ENCODE results near the gene CIAO1. TPM values are rescaled to one million over a fixed set of nuclear protein-coding genes. Genes with fewer than 3 reads are reported as not detected.

The CIAO1 gene
- total RNA-seq, 4 donors from 2014 or later = 83.8 to 149 (median 119) TPM

GRCh38 chr2:96264656-96265348, 1.2 kb upstream of the CIAO1 start:
- H3K36me3 ChIP-seq = peaks cover 10 to 13% of the 10 kb centered on the region in 2 donors
- intact Hi-C loops (cut with DNase I) = loop anchor here (2.0 to 10.0 kb wide), 3 partner anchors 56 to 1100 kb away; partner anchors contain the start of genes DUSP2, STARD7 and ZNF2

DNA sequence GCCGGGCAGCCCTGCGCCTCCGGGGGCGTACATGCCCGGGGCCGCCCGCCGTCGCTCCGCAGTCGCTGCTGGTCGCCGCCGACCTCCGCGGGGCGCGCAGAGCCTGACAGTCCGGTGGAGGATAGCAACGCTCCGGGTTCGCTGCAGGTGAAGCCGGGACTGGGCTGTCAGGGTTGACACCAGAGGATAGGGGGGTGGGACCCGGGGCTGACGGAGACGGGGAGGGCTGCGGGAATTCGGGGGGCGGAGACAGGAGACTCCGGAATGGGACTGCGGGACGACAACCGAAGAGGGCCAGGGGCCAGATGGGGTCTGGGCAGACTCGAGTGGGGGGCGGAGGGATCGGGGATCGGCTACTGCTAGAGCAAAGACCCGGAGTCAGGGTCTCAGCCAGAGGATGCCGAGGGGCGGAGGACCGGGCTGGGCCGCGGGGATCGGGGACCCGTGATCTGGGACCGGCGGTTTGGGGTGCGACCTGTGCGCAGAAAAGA, 631 bp upstream of the CIAO1 start:
- Histone ChIP-seq H3K36me3 (peaks cover 10 to 13% of the 10 kb centered on the region in 2 donors), H3K27ac (peak overlapping the region; percentile 40 to 83 (median 75)), H3K4me1 (peaks cover 31 to 40% of the 10 kb centered on the region in 2 donors), H3K9me3 (no peaks in the 10 kb centered on the region), H3K4me3 (replicated peaks in 1 of 3) (peak overlapping the region; percentile 82 to 89 (median 83)), H3K27me3 (no peaks in the 10 kb centered on the region)
- peak; percentile 47 to 63 for DNase-seq
- intact Hi-C loops (cut with DNase I) = loop anchor here (2.0 to 10.0 kb wide), 3 partner anchors 57 to 1101 kb away; partner anchors contain the start of genes DUSP2, STARD7 and ZNF2
- WGBS, 2 donors = 0 to 3% methylated on average over 1 to 16 of the region's 49 CpGs
- TF ChIP-seq, protein P1, sequence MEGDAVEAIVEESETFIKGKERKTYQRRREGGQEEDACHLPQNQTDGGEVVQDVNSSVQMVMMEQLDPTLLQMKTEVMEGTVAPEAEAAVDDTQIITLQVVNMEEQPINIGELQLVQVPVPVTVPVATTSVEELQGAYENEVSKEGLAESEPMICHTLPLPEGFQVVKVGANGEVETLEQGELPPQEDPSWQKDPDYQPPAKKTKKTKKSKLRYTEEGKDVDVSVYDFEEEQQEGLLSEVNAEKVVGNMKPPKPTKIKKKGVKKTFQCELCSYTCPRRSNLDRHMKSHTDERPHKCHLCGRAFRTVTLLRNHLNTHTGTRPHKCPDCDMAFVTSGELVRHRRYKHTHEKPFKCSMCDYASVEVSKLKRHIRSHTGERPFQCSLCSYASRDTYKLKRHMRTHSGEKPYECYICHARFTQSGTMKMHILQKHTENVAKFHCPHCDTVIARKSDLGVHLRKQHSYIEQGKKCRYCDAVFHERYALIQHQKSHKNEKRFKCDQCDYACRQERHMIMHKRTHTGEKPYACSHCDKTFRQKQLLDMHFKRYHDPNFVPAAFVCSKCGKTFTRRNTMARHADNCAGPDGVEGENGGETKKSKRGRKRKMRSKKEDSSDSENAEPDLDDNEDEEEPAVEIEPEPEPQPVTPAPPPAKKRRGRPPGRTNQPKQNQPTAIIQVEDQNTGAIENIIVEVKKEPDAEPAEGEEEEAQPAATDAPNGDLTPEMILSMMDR (IDR thresholded peaks at IDR 0.05) = no peak
- no peak for TF ChIP-seq POLR2A (IDR thresholded peaks at IDR 0.05)

More at GRCh38 chr2:96264656-96265348, 1.2 kb upstream of the CIAO1 start:
- DNase-seq = peak; percentile 27 to 34
- 47 to 51% methylated on average over 10 to 11 of the region's 33 CpGs for WGBS, 2 donors
- peaks cover 37 to 46% of the 10 kb centered on the region in 2 donors for H3K4me1 ChIP-seq
- H3K4me3 ChIP-seq (replicated peaks in 1 of 3) = peak overlapping the region; percentile 82 to 89 (median 83)
- TF ChIP-seq, protein P1 (IDR thresholded peaks at IDR 0.05) = peak in 1 of 6 experiments; percentile 19
- TF ChIP-seq POLR2A (IDR thresholded peaks at IDR 0.05) = no peak
- no peaks in the 10 kb centered on the region for H3K27me3 ChIP-seq
- H3K9me3 ChIP-seq = no peaks in the 10 kb centered on the region
- peak overlapping the region in 1 of 3 donors; percentile 83 for H3K27ac ChIP-seq

- 77 to 79% methylated on average over 12 of the region's 12 CpGs for WGBS, 2 donors
- no peaks in the 10 kb centered on the region for H3K9me3 ChIP-seq
- H3K27ac ChIP-seq = no peak overlapping the region
- peak; percentile 21 to 31 for DNase-seq
- H3K36me3 ChIP-seq = peaks cover 13 to 26% of the 10 kb centered on the region in 2 donors
- H3K4me1 ChIP-seq = peaks cover 22 to 26% of the 10 kb centered on the region in 2 donors
- H3K4me3 ChIP-seq (replicated peaks in 1 of 3) = no peak overlapping the region
- intact Hi-C loops (cut with DNase I) = loop anchor here (2.0 to 10.0 kb wide), 3 partner anchors 37 to 1103 kb away; partner anchors contain the start of genes DUSP2, SNRNP200 and ZNF2
- TF ChIP-seq, protein P1 (IDR thresholded peaks at IDR 0.05) = peak in 2 of 6 experiments; percentile 10 to 16
- TF ChIP-seq POLR2A (IDR thresholded peaks at IDR 0.05) = no peak
- H3K27me3 ChIP-seq = no peaks in the 10 kb centered on the region
Observed at GRCh38 chr2:96267159-96267971, 1.3 kb downstream of the CIAO1 start.

DNA sequence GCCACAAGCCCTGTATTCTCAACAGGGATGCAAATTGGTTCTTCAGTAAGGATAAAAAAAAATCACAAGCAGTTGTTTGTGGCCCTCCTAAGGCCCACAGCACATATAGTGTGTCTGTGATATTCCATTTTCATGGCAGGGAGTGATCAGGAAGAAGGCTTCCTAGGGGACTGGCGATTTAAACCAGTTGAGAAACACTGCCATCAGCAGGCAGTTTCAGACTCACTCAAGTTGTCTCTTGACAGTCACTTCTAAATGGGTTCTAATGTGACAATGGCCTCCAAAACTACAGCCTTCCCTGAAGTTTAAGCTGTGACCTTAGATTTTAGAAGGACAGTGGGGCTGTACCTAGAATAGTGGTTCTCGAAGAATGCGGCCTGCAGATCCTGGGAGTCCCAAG, 6.0 kb downstream of the CIAO1 start:
- peaks cover 43 to 70% of the 10 kb centered on the region in 2 donors for H3K36me3 ChIP-seq
- H3K27me3 ChIP-seq = no peaks in the 10 kb centered on the region

More for the DNA sequence above, 6.0 kb downstream of the CIAO1 start:
- peaks cover 3 to 8% of the 10 kb centered on the region in 2 donors for H3K4me1 ChIP-seq
- no peak for DNase-seq
- intact Hi-C loops (cut with DNase I) = no loop called here
- WGBS, 2 donors = 84 to 90% methylated on average over 3 of the region's 3 CpGs
- no peaks in the 10 kb centered on the region for H3K9me3 ChIP-seq
- no peak overlapping the region for H3K4me3 ChIP-seq (replicated peaks in 1 of 3)
- no peak overlapping the region for H3K27ac ChIP-seq
- no peak for TF ChIP-seq POLR2A (IDR thresholded peaks at IDR 0.05)
- TF ChIP-seq, protein P1 (IDR thresholded peaks at IDR 0.05) = no peak

Measured in thyroid gland (tissue), 4 donors.